ENCODE measurements around the gene CCDC7. TPM values are rescaled to one million over a fixed set of nuclear protein-coding genes. Genes with fewer than 3 reads are reported as not detected.

Gene CCDC7
- total and polyA plus RNA-seq, 8 donors: 1.0 to 27.2 (median 5.3) TPM

GRCh38 chr10:32786968-32787367, 341.0 kb downstream of the CCDC7 start:
- H3K27me3 ChIP-seq: no peaks in the 10 kb centered on the region
- no peak for DNase-seq
- H3K27ac ChIP-seq: no peak overlapping the region
- 92 to 97% (median 93%) methylated on average over 4 of the region's 4 CpGs for WGBS, 5 donors
- no peaks in the 10 kb centered on the region for H3K36me3 ChIP-seq
- H3K4me3 ChIP-seq: no peak overlapping the region
- intact Hi-C loops (cut with DNase I; ENCODE audit: low total_unique reads): no loop called here
- H3K9me3 ChIP-seq: peaks cover 0 to 16% (median 9%) of the 10 kb centered on the region in 4 donors
- H3K4me1 ChIP-seq: peaks cover 0 to 6% (median 0%) of the 10 kb centered on the region in 4 donors
- TF ChIP-seq EP300 (IDR thresholded peaks at IDR 0.05): no peak
- no peak for TF ChIP-seq CTCF (IDR thresholded peaks at IDR 0.05)
- TF ChIP-seq POLR2AphosphoS5 (IDR thresholded peaks at IDR 0.05): no peak
- no peak for TF ChIP-seq POLR2A (IDR thresholded peaks at IDR 0.05)

- H3K36me3 ChIP-seq: no peaks in the 10 kb centered on the region
- 93 to 100% (median 96%) methylated on average over 2 to 3 of the region's 3 CpGs for WGBS, 5 donors
- DNase-seq: no peak
- H3K27ac ChIP-seq: no peak overlapping the region
- intact Hi-C loops (cut with DNase I; ENCODE audit: low total_unique reads): no loop called here
- no peak overlapping the region for H3K4me3 ChIP-seq
- no peaks in the 10 kb centered on the region for H3K27me3 ChIP-seq
- peaks cover 0 to 16% (median 9%) of the 10 kb centered on the region in 4 donors for H3K9me3 ChIP-seq
- H3K4me1 ChIP-seq: peaks cover 0 to 6% (median 0%) of the 10 kb centered on the region in 4 donors
- TF ChIP-seq EP300 (IDR thresholded peaks at IDR 0.05): no peak
Observed at GRCh38 chr10:32787690-32788284, 341.8 kb downstream of the CCDC7 start.

GRCh38 chr10:32788359-32788758, 342.4 kb downstream of the CCDC7 start:
- TF ChIP-seq POLR2A (IDR thresholded peaks at IDR 0.05) (no peak), POLR2AphosphoS5 (IDR thresholded peaks at IDR 0.05) (no peak), CTCF (IDR thresholded peaks at IDR 0.05) (no peak), EP300 (IDR thresholded peaks at IDR 0.05) (no peak)
- no peak overlapping the region for H3K4me3 ChIP-seq
- no peak overlapping the region for H3K27ac ChIP-seq
- intact Hi-C loops (cut with DNase I; ENCODE audit: low total_unique reads): no loop called here
- H3K9me3 ChIP-seq: peaks cover 0 to 16% (median 9%) of the 10 kb centered on the region in 4 donors
- peaks cover 0 to 6% (median 0%) of the 10 kb centered on the region in 4 donors for H3K4me1 ChIP-seq
- no peak for DNase-seq
- no peaks in the 10 kb centered on the region for H3K36me3 ChIP-seq
- no peaks in the 10 kb centered on the region for H3K27me3 ChIP-seq

- WGBS, 5 donors: 96 to 100% (median 100%) methylated on average over 1 of the region's 1 CpG
- Histone ChIP-seq H3K4me3 (no peak overlapping the region), H3K27ac (no peak overlapping the region), H3K36me3 (no peaks in the 10 kb centered on the region), H3K4me1 (peaks cover 0 to 6% (median 0%) of the 10 kb centered on the region in 4 donors), H3K27me3 (no peaks in the 10 kb centered on the region), H3K9me3 (peaks cover 0 to 16% (median 9%) of the 10 kb centered on the region in 4 donors)
- intact Hi-C loops (cut with DNase I; ENCODE audit: low total_unique reads): loop anchor here (5.0 kb wide), 1 partner anchor 222 kb away; no protein-coding TSS in a partner anchor
- TF ChIP-seq EP300 (IDR thresholded peaks at IDR 0.05) (no peak), POLR2A (IDR thresholded peaks at IDR 0.05) (no peak), CTCF (IDR thresholded peaks at IDR 0.05) (no peak), POLR2AphosphoS5 (IDR thresholded peaks at IDR 0.05) (no peak)
- DNase-seq: no peak
Observed at GRCh38 chr10:32790483-32790882, 344.5 kb downstream of the CCDC7 start.

GRCh38 chr10:32793033-32793432, 347.1 kb downstream of the CCDC7 start:
- H3K4me3 ChIP-seq: no peak overlapping the region
- peaks cover 0 to 2% (median 0%) of the 10 kb centered on the region in 4 donors for H3K4me1 ChIP-seq
- no peak for DNase-seq
- no peaks in the 10 kb centered on the region for H3K9me3 ChIP-seq
- H3K27ac ChIP-seq: no peak overlapping the region
- intact Hi-C loops (cut with DNase I; ENCODE audit: low total_unique reads): loop anchor here (5.0 kb wide), 1 partner anchor 219 kb away; no protein-coding TSS in a partner anchor
- TF ChIP-seq POLR2AphosphoS5 (IDR thresholded peaks at IDR 0.05) (no peak), EP300 (IDR thresholded peaks at IDR 0.05) (no peak), POLR2A (IDR thresholded peaks at IDR 0.05) (no peak), CTCF (IDR thresholded peaks at IDR 0.05) (no peak)
- H3K27me3 ChIP-seq: no peaks in the 10 kb centered on the region
- H3K36me3 ChIP-seq: no peaks in the 10 kb centered on the region
